GM06990 (cell line): ENCODE data around the gene TMEM54.

ENCODE experiments used
- DNase-seq: peaks from one replicate; pipeline ENCODE4 v3.0.0-alpha.2; 2011; ENCODE audit not compliant: insufficient read length; ENCODE audit errors: extremely low read depth
- H3K27me3 ChIP-seq: replicated peaks from 2 replicates; pipeline ENCODE4 v1.6.0; 2011; ENCODE audit warnings: low read length; ENCODE audit not compliant: control insufficient read depth, insufficient read depth
- H3K36me3 ChIP-seq: 2 replicates; pipeline ENCODE4 v1.5.1; 2011; ENCODE audit warnings: low read length; ENCODE audit not compliant: control insufficient read depth, insufficient read depth
- H3K4me3 ChIP-seq: replicated peaks from 2 replicates; pipeline ENCODE4 v1.5.1; 2011; ENCODE audit warnings: low read depth, mild to moderate bottlenecking, control low read depth, low read length
- TF ChIP-seq, protein P1 (sequence below): IDR thresholded peaks from 2 replicates; pipeline ENCODE4 v1.5.1; 2011; ENCODE audit warnings: low read length, control low read depth, mild to moderate bottlenecking, inconsistent platforms; ENCODE audit not compliant: insufficient read depth, poor library complexity, severe bottlenecking

TMEM54 gene

GRCh38 chr1:32858791-32859190, 42.4 kb downstream of the TMEM54 start:
- Histone ChIP-seq H3K36me3 (peaks cover 16% of the 10 kb centered on the region), H3K27me3 (no peaks in the 10 kb centered on the region), H3K4me3 (no peak overlapping the region)
- TF ChIP-seq, protein P1, sequence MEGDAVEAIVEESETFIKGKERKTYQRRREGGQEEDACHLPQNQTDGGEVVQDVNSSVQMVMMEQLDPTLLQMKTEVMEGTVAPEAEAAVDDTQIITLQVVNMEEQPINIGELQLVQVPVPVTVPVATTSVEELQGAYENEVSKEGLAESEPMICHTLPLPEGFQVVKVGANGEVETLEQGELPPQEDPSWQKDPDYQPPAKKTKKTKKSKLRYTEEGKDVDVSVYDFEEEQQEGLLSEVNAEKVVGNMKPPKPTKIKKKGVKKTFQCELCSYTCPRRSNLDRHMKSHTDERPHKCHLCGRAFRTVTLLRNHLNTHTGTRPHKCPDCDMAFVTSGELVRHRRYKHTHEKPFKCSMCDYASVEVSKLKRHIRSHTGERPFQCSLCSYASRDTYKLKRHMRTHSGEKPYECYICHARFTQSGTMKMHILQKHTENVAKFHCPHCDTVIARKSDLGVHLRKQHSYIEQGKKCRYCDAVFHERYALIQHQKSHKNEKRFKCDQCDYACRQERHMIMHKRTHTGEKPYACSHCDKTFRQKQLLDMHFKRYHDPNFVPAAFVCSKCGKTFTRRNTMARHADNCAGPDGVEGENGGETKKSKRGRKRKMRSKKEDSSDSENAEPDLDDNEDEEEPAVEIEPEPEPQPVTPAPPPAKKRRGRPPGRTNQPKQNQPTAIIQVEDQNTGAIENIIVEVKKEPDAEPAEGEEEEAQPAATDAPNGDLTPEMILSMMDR: no peak
- DNase-seq: no peak

GRCh38 chr1:32858136-32858535, 43.1 kb downstream of the TMEM54 start:
- Histone ChIP-seq H3K27me3 (no peaks in the 10 kb centered on the region), H3K4me3 (no peak overlapping the region), H3K36me3 (peaks cover 15% of the 10 kb centered on the region)
- DNase-seq: no peak
- TF ChIP-seq, protein P1: no peak

DNA sequence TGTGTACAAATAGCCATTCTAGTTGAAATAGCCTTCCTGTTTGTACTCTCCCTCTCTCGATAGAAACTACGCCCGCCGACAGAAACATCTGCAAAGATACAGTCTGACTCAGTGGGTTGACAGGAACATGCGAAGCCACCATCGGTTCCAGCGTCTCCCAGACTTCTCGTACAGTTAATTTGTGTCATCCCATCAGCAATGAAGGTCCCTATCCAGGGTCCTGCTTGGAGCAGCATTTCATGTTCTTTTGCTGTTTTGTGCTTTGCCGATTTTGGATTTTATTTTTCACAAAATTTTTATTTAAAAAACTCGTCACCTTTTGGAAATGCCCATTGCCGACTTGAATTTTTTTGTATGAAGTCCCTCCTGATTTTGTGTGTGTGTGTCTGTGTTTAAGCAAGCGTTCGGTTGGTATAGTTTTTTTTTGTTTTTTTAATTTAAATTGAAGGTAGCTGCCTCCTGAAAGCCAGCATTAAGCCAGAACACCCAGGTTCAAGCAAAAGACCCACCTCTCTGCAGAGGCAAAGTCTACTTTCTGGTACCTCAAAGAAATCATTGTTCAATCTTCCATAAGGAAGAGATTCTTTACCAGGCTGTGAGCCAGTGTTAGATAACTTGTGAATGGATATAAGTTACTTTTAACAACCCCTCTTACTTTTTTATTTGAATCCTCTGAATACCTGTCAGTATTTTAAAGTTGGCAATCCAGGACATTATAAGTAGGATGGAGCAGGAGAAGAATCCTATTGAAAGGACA, 45.1 kb downstream of the TMEM54 start:
- Histone ChIP-seq H3K27me3 (no peaks in the 10 kb centered on the region), H3K4me3 (no peak overlapping the region), H3K36me3 (peaks cover 11% of the 10 kb centered on the region)
- DNase-seq: no peak
- TF ChIP-seq, protein P1: no peak

DNA sequence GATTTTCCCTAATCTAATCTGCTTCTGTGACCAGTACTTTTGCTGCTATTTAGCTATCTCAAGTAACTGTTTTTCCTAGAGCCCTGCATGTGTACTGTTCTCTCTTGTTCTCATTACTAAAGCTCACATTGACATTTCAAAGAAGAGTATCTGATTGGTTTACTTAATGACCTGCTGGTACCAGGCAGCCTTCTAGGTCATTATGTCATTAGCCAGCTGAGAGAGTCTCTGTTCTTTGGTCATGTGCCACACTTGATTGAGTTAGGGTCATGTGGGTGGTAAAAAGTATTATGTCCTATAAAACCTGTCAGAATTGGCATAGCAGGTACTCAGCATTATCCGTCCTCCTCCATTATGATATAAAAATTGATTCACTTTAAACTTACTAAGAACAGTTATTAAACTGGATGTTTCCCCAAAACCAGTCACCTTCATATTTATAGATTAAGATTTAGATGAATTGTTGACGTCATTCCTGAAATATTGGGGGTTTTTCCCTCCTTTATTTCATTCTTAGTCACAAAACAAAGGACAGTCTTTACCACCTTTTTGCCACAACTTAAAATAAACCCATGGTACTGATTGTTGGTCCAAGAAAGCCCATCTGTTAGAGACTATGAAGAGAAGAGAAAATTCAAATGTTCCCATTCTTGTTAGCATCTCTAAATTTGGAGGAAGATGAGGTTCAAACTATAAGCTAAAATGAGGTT, 52.7 kb downstream of the TMEM54 start:
- H3K36me3 ChIP-seq: peaks cover 4% of the 10 kb centered on the region
- no peak overlapping the region for H3K4me3 ChIP-seq
- TF ChIP-seq, protein P1: no peak
- DNase-seq: peak; percentile 55
- H3K27me3 ChIP-seq: no peaks in the 10 kb centered on the region
